DND-41 (cell line): ENCODE results near the gene PPP1R13L.

ENCODE experiments used
- CTCF ChIP-seq: IDR thresholded peaks from 2 replicates; pipeline ENCODE4 v1.5.1; 2012; ENCODE audit warnings: borderline replicate concordance, low read length, moderate library complexity, mild to moderate bottlenecking; ENCODE audit not compliant: poor library complexity, severe bottlenecking; ENCODE audit errors: extremely low read depth
- EZH2 ChIP-seq: IDR thresholded peaks from 3 replicates; pipeline ENCODE4 v1.6.1; 2012; ENCODE audit warnings: borderline replicate concordance, low read depth, mild to moderate bottlenecking, moderate library complexity, low read length, inconsistent platforms; ENCODE audit not compliant: severe bottlenecking

DNA sequence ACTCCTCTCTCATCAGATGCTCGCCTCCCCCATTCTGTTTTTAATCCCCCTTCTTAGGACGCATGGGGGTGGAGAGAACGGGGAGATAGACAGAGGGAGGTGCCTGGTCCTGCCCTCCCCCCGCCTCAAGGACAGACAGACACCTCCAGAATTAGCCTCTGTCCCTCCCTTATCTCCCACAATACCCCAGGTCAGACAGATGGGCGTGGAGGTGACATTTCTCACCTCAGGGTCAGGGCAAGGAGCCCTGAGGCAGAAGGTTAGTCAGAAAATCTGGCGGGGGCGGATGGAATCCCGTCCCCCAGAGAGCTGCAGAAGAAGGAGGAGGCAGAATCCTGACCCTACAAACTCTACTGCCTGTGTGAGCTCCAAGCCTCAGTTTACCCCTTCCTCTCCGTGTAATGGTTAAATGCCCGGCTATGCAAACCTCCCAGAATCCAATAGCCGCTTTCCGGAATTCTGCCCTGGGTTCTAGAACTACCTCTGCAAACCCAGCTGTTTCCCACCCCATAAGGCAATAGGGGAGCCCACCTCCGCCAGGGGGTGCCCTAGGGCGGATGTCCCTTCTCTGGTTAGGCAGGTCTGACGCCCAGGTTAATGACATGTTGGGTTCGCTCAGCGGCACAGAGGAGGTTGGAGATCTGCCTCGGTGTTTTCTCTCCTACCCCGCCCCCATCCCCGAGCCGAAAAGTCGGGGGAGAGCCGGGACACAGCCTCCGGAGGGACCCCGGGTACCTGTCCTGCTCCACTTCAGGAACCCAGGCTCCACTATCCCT, 900 bp downstream of the PPP1R13L start:
- no peak for TF ChIP-seq CTCF
- TF ChIP-seq EZH2 = no peak
